ENCODE results near the gene GFRA1. TPM values are rescaled to one million over a fixed set of nuclear protein-coding genes. Genes with fewer than 3 reads are reported as not detected.

The GFRA1 gene
- total and polyA plus RNA-seq, 12 donors, result 0.38 to 9.3 (median 1.7) TPM

DNA sequence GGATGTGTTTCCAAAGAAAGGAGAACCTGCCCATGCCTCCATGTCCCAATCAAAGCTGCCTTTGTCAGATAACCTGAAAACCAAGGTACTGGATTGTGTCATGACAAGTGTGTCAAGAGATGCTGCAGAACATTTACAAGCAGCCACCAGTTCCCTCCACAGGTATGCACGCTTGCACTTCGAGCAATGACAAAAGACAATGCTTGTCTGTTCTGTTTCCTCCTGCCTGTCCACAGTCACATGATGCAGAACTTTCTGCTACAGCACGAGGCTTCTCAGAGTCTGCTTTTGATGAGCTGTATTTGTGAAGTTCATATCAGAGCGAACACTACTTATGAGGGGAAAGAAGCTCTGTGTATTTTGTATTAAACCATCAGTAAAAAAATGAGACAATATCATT is 209.9 kb downstream of the GFRA1 start:
- DNase-seq (no peak), ATAC-seq (no peak)
- Histone ChIP-seq H3K9me3 (no peaks in the 10 kb centered on the region), H3K27ac (no peak overlapping the region), H3K4me1 (no peaks in the 10 kb centered on the region), H3K4me3 (no peak overlapping the region), H3K36me3 (no peaks in the 10 kb centered on the region), H3K27me3 (peaks cover 0 to 5% (median 0%) of the 10 kb centered on the region in 7 donors)
- TF ChIP-seq, protein P1, sequence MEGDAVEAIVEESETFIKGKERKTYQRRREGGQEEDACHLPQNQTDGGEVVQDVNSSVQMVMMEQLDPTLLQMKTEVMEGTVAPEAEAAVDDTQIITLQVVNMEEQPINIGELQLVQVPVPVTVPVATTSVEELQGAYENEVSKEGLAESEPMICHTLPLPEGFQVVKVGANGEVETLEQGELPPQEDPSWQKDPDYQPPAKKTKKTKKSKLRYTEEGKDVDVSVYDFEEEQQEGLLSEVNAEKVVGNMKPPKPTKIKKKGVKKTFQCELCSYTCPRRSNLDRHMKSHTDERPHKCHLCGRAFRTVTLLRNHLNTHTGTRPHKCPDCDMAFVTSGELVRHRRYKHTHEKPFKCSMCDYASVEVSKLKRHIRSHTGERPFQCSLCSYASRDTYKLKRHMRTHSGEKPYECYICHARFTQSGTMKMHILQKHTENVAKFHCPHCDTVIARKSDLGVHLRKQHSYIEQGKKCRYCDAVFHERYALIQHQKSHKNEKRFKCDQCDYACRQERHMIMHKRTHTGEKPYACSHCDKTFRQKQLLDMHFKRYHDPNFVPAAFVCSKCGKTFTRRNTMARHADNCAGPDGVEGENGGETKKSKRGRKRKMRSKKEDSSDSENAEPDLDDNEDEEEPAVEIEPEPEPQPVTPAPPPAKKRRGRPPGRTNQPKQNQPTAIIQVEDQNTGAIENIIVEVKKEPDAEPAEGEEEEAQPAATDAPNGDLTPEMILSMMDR (IDR thresholded peaks at IDR 0.05), result no peak
- 64 to 69% methylated on average over 4 of the region's 4 CpGs for WGBS, 2 donors
- intact Hi-C loops (cut with DNase I), result no loop called here

DNA sequence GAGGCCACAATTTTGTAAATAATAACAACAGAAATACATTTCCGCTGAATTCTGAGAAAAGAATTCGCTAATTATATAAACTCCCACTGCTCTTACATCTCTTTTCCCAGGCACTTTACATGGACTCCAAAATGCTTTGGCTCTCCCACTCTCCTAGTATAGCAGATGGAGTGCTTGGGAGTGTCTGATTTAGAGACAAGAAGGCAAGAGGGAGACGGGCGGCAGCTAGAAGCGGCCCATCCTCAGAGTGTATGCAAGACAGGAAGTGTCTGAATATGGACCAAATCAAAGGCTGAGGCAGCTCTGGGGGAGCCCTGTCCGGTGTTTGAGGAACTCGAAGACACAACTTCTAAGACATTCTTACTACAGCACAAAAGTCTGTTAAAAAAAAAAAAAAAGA is 212.1 kb downstream of the GFRA1 start:
- ATAC-seq, result peak in 2 of 8 donors; percentile 38 to 58
- TF ChIP-seq, protein P1 (IDR thresholded peaks at IDR 0.05), result no peak
- intact Hi-C loops (cut with DNase I), result no loop called here

DNA sequence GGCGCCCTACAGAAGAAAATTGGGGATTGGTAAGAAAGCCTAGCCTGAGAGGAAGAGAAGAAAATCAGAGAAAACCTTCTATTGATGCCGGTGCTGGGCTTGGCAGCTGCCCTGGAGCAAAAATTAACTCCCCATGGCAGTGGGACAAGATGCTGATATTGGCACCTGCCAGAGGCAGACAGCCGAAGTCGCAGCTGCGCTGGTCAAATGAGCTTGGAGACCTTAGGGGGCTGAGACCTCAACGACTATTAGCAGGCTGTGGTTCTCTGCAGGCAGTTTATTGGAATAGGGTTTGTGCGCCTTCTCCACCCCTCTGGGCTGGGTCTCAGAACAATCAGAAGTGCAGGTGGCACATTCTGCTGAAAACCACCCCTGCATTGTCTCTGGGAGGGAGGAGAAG is 213.7 kb downstream of the GFRA1 start:
- Histone ChIP-seq H3K4me3 (no peak overlapping the region), H3K27me3 (no peaks in the 10 kb centered on the region), H3K36me3 (no peaks in the 10 kb centered on the region), H3K4me1 (peaks cover 0 to 4% (median 0%) of the 10 kb centered on the region in 9 donors), H3K9me3 (no peaks in the 10 kb centered on the region), H3K27ac (no peak overlapping the region)
- WGBS, 2 donors, result 91% methylated on average over 7 of the region's 7 CpGs
- TF ChIP-seq, protein P1 (IDR thresholded peaks at IDR 0.05), result no peak
- intact Hi-C loops (cut with DNase I), result no loop called here
- DNase-seq (no peak), ATAC-seq (no peak)

More for the DNA sequence above, 212.1 kb downstream of the GFRA1 start:
- H3K27ac ChIP-seq, result no peak overlapping the region
- no peaks in the 10 kb centered on the region for H3K36me3 ChIP-seq
- no peaks in the 10 kb centered on the region for H3K27me3 ChIP-seq
- H3K9me3 ChIP-seq, result no peaks in the 10 kb centered on the region
- 68 to 79% methylated on average over 7 of the region's 7 CpGs for WGBS, 2 donors
- DNase-seq, result no peak
- no peaks in the 10 kb centered on the region for H3K4me1 ChIP-seq
- H3K4me3 ChIP-seq, result no peak overlapping the region

DNA sequence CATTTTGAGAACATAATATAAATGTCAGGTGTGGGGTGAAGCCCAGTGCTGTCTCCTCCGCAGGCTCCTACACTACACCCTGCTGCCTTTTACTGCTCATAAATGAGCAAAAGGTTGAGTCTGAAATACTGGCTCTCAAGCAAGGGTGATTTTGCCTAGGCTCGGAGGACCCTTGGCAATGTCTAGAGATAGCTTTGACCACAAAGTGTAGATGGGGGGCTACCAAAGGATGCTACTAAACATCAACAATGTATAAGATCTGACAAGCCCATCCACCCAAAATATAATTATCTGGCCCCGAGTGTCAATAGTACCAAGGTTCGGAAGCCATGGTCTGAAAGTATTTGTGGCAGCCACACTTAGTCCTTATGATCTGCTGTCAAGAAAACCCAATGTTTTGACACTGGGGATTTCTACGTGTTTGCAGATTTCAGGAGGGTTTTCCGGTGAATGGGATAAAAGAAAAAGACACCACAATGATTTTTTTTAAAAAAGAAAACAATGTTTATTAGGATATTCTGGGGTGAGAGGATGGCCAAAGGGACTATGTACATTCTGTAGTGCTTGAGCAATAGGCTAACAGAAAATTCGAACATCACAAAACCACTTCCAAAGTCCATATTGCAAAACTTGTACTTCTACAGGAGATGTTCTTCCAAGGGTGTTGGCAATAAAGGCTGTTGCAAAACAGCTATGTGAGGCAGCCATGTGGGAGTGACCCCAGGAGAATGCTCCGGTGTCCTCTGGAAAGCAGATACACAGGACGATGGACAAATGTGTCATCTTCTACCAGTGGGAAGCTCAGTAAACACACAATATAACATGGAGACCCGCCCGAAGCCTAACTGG is 216.3 kb downstream of the GFRA1 start:
- intact Hi-C loops (cut with DNase I), result no loop called here
- Histone ChIP-seq H3K4me3 (no peak overlapping the region), H3K4me1 (peaks cover 0 to 4% (median 0%) of the 10 kb centered on the region in 9 donors), H3K9me3 (no peaks in the 10 kb centered on the region), H3K27ac (no peak overlapping the region), H3K27me3 (no peaks in the 10 kb centered on the region), H3K36me3 (no peaks in the 10 kb centered on the region)
- DNase-seq, result no peak
- WGBS, 2 donors, result 84 to 87% methylated on average over 11 of the region's 11 CpGs
- peak in 2 of 8 donors; percentile 27 to 76 for ATAC-seq
- TF ChIP-seq, protein P1 (IDR thresholded peaks at IDR 0.05), result no peak
